NCI-H146 treated with DMSO at 0.1 percent for 48 hours (cell line): ENCODE results near the gene NRDE2.

Experiments used
- DNase-seq: peaks from one replicate; lab custom pipeline; 2025; ENCODE audit not compliant: unreplicated experiment; lab: John Stamatoyannopoulos, UW

NRDE2 gene

DNA sequence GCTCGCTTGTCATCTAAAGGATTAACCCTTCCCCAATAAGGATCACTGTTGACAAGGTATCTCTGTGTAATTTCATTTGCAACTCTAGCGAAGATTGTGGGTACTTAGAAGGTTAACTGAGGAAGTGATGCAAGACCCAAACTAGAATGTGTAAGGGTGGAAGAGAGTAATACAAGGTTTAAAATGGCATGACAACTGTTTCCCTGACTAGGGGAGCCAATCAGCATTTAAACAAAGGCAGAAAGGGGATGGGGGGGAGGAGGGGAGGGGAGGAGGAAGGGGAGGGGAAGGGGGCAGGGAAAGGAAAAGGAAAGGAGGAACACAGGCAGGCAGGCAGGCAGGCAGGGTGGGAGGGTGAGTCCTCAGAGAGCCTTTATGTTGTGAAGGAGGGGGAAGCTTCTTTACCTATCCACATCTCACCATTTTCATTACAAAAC is 31.1 kb downstream of the NRDE2 start:
- no peak for DNase-seq

DNA sequence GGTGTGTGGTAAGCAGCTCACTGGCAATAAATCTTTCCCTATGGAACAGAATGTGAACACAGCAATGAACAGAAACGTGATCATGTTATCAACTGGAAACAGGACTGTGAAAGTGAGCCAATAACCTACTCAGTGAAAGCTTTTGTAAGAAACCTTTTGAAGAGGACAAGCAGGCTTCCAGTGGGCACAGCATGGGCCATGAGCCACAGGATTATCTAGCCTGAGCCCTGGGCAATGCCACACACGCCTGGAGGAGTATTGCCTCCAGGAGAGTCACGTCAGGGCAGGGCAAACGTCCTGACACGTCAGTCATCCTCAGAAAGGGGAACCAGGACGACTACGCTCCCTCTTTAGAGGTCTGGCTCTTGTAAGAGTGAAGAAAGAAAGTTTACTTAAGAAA is 32.3 kb downstream of the NRDE2 start:
- DNase-seq: no peak

DNA sequence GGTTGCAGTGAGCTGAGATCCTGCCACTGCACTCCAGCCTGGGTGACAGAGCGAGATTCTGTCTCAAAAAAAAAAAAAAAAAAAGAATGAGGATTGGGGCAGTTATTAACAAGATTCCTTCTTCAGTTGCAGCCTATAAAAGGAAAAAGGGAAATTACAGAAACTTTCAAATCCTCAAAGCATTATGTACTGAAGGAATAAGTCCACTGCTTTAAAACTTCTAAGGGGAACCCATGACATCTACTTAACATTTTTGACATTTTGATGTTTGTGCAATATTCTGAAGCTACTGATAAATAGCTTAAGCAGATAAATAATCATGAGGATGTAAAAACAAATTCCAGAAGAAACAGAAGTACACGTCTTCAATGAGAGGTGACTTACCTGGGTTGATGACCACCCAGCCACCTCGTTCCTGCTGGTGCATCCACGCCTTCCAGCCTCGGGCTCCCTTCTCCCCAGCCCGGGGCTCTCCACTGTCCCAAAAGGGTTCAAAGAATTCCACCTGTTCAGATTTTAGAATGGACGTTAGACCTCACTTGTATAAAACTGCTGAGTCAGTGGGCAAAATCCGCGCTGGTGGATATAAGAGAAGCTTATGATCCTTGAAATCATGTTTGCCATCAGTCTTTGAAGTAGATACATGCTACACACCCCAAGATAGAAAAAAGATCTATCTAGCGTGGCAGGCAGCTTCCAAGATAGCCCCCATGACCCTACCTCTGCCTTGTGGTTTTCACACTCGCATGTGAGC is 33.7 kb downstream of the NRDE2 start:
- DNase-seq: no peak

DNA sequence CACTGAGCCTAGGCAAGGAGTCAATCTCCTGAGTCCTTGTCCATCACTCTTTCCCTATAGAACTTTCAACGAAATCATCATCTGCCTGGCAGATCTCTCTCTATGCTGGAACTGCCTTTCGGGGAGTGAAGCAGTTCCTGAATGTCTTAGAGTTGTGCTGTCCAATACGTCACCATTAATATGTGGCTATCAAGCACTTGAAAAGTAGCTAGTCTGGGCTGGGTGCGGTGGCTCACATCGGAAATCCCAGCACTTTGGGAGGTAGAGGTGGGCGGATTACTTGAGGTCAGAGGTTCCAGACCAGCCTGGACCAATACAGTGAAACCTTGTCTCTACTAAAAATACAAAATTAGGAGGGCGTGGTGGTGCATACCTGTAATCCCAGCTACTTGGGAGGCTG is 35.1 kb downstream of the NRDE2 start:
- DNase-seq: no peak

DNA sequence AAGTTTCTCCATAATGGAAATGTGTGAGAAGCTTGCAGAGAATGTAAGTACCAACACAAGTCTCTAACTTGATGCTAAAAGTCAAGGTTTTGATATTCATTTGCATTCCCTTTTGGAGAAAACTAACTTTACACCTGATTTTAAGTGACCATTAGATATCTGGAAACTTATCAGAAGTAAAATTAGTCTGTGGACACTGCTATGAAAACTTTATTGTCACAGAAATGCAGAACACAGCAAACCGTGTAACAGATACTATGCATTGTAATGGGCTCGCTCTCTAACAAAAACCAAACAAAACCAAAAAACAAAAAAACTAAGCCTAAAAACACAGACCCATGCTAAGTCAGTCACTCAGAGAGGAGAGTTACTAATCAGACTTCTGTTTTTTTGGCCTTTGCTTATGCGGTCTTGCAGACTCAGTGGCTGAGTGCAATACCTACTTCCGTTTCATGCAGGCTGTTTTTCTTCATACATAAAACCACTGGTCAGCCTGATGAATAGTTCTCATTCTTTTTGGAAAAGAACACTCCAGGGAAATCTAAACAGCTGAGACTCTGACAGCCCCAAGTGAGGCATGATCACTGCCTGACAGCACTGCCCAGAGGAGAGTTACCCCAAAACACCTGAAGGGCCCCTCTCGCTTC is 35.7 kb downstream of the NRDE2 start:
- DNase-seq: no peak

DNA sequence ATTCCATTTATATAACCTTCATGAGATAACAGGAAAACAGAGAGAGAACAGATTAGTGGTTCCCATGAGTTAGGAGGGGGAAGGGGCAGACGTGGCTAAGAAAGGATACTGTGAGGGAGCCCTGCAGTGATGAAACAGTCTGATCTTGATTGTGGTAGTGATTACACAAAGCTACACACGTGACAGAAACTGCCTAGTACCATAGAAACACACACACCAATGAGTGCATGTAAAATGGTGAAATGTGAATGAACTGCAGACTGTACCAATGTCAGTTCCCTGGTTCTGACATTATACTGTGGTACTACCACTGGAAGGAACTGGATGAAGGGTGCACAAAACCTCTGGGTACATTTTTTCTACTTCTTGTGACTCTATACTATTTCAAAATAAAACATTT is 36.9 kb downstream of the NRDE2 start:
- DNase-seq: no peak

DNA sequence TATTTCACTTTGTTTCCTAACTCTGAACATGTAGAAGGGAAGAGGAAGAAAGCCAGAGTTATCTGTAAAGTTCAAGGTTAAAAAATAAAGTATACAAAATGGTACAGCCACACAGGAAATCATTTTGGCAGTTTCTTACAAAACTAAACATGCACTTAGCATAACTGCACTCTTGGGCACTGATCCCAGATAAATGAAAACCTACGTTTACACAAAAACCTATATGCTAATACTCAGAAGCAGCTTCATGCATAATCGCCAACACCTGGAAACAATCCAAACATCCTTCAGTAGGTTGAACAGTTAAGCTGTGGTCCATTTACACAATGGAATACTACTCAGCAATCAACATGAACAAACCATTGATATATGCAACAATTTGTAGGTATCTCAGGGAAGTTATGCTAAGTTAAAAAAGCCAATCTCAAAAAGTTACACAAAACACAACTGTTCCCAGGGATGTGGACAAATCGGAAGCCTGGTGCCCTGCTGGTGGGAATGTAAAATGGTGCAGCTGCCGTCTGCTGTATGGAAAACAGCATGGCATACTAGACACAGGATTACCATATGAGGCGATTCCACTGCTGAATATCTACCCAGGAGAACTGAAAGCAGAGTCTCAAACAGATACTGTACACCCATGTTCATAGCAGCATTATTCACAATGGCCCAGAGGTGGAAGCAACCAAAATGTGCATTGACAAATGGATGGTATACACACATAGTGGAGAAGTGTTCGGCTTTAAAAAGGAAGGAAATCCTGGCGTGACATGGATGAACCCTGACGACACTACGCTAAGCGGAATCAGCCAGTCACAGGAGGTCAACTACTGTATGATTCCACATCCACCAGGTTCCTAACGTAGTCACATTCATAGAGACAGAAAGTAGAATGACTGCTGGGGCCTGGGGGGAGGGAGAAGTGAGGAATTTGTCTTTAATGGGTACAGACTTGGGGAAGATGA is 37.7 kb downstream of the NRDE2 start:
- no peak for DNase-seq

DNA sequence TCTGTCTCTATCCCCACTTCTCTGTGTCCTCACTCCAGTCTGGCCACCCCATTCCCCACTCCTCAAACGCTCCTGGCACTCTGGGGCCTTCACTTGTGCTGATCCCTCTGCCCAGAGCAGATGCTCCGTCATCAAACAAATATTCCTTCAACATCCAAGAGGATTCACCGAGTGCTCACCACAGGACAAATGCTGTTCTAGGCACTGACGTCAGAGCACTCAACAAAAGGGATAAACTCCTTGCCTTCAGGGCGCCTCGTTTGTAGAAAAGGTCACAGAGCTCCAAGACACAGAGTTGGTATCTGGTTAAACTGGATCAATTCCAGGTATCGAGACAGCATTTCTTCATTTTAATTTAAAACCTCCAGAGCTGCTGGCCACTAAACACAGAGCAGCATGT is 40.0 kb downstream of the NRDE2 start:
- no peak for DNase-seq

DNA sequence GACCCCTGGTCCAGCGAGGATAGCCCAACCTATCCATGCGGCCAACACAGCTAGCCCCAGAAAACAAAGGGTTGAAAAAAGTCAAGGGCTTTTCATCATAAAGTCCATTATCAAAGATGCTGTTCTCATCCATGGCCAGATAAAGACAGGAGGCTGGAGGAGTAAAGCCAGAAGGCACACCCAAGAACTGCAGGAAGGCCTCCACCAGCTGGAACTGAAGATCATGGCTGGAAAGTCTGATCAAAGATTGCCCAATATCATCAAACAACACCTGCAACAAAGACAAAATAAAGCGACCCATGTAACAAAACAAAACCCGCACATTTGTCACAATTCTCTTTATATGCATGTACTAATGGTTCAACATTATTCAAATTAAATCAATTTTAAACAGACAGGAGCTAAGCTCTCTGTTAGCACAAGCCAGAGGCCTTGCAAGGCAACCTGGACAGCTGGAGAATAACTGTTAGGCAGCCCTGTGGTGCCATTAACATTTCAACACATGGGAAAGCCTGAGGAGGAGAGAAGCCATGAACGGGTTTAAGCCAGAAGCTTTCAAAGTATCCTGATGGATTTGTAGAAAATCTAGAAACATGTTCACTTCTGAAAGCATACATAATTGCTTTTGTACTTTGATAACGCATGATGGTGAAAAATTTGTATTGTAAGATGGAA is 41.3 kb downstream of the NRDE2 start:
- no peak for DNase-seq

DNA sequence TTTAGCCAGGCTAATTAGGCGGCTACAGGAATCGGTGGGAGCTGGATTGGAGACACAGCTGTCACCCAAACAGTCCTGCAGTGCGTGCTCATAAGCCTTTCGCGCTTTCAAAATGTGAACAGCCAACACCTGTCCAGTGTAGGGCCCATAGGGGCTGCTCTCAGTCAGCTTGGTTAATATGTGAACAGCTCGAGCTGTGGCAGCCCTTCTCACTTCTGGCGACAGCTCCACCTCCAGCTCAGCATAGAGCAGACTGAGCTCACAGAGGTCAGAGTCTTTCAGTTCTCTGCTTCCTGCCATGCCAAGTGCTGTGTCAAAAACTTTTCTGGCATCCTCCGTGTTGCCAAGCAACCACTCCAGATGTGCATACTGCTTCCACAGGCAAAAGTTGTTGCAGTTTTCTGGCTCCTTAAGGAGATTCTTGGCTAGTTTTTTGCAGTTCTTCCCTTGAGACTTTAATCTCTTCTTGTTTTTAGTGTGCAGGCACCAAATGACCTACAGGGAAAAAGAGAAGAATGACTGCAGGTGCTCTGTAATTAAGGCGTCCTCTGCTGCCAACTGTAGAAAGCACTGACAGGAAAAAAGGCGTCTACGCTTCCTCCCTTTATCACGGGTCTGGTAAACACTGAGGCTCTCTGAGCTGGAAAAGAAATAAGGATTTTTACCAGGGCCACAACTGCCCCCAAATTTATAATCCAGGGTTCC is 42.9 kb downstream of the NRDE2 start:
- no peak for DNase-seq

DNA sequence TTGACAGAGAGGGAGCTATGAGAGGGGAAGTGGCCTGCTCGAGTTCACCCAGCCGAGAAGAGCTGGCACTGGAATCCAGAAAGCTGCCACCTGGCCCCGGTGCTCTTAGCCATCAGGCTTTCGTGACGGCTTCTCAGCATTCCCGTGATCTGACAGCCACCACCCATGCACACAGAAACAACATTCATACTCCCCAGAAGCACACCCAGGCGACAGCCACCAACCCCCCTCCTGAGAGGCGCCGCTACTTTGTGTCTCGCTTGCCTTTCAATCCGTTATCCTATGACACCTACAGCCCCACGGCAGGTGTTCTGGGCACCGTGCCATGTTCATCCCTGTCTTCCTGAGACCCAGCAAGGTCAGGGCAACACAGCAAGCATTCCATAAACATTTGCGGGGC is 44.0 kb downstream of the NRDE2 start:
- no peak for DNase-seq

DNA sequence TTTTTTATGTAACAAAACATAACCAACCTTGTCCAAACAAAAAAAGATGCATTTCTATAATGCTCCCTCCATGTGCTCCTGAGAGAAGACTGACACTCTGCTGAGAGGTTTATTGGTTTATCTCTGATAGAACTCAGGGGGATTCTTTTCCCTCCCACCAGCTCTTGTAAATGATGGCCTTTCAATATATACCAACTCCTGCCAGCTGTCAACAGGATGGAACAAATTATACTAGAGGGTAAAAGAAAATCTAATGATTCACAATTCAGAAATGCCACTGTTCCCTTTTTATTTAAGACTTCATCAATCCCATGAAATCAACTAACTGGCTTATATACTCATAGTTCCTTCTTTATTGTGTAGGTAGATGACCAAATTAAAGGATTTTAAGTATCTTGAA is 50.0 kb downstream of the NRDE2 start:
- DNase-seq: no peak

DNA sequence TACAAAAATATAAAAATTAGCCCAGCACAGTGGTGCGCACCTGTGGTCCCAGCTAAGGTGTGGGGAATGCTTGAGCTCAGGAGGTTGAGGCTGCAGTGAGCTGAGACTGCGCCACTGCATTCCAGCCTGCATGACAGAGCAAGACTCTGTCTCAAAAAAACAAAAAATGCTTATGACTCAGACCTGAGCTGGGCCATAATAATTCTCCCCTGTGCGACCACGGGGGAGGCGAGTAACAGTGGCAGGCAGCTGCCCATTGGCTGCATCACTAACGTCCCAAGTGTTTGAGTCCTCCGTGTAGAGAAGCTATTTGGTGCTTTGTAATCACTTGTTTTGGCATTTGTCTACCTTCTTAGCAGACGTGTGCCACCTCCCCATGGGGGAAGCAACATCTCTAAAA is 50.5 kb downstream of the NRDE2 start:
- DNase-seq: no peak

DNA sequence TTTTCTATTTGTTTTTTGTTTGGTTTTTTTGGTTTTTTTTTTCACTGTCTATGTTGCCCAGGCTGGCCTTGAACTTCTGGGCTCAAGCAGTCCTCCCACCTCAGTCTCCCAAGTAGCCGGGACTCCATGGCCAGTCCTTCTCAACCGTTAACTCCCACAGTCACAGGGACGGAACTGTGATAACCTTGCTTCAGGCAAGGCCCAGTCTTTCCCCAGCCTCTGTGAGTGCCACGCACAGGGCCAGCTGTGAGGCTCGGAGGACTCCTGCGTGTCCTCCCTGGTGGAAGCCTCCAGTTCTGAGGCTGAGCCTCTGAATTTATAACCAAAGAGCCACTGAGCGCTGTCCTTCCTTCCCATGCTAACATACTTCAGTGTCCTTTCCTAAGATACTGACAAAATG is 51.6 kb downstream of the NRDE2 start:
- no peak for DNase-seq

DNA sequence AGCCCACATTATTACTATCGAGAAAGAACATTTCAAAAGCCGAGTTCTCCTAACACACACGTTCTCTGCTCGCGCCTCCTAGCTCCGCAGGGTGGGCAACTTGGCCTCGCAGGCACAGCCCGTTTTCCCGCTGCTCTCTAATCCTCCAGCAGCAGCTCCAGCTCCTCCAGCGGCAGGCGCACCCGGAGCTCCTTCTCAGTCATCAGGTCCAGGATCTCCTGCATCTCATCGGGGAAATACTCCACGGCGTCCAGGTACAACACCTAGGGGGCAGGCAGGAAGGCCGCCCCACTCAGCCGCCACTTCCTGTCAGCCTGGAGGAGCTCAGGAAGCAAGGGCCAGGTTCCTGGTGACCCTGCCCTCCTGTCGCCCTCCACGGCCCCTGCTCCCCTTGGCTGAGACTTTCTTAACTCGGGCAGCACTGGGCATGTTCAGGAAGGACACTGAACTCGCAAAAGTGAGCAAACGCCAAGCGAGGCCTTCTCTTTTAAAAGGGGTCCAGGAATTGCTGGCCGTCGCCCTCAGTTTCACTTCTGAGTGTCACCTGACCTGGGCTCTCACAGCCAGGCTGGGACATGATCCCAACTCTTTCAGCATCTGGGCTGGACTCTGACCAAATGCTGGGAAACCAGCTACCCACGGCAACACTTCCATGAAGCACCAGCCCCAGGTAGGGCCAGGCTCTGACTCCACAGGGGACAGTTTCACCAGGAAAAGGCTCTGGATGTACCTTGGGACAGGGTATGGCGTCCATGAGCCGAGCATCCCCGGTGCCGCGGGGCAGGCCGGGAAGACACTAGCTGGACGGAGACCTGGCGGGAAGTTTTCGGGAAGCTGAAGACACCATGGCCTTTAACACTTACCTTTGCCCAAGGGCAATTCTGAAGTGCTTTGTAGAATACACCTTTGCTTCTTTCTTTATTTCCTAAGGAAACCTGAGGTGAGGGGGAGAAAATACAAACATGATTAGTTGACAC is 53.3 kb downstream of the NRDE2 start:
- DNase-seq: no peak

DNA sequence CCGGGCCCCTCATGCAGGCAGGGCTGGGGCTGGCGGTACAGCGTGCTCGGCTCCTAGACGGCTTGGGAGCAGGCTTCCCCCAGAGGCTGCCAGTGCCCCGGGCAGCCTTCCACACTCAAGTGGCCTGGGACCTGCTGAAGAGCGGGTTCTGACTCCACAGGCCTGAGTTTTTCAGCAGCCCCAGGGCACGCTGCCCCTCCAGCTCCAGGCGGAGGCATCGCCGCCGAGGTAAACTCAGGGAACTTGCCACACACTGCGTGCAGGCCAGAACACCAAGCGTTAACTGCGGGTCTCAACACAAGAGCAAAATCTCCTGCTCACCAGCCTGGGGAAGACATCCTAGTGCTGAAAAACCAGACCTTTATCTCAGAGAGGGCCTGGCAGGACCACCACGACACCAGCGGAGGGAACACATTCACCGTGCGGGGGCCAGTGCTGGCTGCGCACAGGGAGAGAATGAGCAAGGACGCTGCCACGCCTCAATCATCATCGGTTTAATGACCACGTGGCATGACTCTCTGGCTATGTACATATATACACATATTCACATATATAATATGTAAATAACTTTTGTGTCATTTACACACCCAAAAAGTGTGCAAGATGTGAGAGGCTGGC is 54.1 kb downstream of the NRDE2 start:
- no peak for DNase-seq

DNA sequence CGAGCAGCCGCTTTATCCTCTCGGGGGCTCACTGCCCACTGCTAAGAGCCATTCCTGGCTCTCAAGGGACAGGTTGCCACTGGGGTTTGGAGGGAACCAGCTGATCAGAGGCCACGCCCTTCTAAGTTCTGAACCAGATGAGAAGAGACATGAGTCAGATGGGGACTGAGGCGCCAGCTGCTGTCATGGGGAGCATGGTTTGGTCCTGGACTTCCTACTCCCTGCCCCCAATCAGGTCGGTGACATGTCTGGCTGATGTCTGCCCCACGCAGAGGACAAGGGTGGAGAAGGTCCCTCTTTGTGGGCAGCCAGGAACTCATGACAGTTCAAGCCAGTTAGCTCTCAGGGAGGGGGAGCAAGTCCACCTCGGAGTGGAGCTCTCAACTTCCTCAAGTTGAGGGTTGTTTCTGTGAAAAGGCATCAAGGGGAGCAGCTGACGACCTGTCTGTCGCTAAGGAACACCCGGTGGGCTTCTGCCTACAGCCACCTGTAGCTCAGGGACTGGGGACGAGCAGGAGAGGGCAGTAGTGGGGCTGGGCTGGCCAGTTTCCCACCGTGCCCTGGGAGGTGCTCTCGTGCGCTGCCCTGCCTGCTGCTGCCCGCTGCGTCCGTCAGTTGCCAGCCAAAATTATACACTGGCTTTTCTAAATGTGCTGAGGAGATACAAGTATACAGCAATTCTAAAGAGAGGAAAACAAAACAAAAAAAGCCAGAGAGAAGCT is 54.9 kb downstream of the NRDE2 start:
- no peak for DNase-seq

DNA sequence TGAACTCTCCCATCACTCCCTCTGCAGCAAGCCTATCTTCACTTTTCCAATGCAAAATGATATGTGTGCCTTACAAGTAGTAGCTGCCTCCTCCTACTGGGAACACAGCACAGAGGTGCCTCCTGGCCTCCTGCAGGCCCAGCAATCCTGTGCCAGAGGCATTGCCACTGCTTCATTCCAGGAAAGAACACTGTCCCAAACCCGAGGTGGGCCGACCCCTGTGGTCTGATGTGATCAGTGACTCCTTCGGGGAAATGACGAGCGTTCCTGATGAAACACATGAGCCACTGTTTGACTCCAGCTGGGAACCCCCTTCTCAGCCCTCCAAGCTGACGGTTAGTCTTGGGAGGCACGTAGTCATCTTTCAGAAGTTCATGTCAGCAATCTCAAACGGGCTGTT is 55.9 kb downstream of the NRDE2 start:
- no peak for DNase-seq
